GM19238 (cell line): ENCODE results near the gene UTY.
"Not testable (repeated sequence)": the region's sequence is repeated elsewhere in the genome, so short reads cannot be mapped to it uniquely, and the experiment has no call there.

Experiments used
- DNase-seq: peaks from one replicate; pipeline ENCODE4 v3.0.0; 2011; ENCODE audit warnings: low spot score; ENCODE audit not compliant: insufficient read length

UTY gene

DNA sequence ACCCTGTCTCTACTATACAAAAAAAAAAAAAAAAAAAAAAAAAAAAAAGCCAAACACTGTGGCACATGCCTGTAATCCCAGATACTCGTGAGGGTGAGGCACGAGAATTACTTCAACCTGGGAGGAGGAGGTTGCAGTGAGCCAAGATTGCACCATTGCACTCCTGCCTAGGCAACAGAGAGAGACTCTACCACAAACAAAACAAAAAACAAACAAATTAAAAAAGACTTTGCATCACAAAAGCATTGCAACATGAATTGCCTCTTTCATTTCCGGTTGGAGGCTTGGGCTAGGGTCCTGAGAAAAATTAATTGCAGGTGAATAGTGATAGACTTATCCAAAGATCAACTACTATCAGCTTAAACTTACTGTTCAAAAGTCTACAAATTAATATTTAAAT, 180.4 kb downstream of the UTY start:
- no peak for DNase-seq

GRCh38 chrY:13296176-13296890, 183.5 kb downstream of the UTY start:
- DNase-seq = no peak

DNA sequence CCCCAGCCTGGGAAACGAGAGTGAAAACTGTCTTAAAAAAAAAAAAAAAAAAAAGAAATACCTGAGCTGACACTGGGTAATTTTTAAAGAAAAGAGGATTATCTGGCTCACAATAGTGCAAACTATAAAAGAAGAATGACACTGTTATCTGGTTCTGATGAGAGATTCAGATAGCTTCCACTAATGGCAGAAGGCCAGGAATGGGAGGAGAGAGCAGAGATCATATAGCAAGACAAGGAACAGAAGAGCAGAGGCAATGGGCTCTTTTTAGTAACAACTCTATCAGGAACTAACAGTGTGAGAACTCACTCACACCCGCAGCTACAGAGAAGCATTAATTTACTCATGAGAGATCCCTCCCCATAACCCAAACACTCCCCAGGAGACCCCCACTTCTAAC, 184.8 kb downstream of the UTY start:
- no peak for DNase-seq

GRCh38 chrY:13291199-13291598, 188.6 kb downstream of the UTY start:
- DNase-seq = no peak

GRCh38 chrY:13282151-13283054, 197.4 kb downstream of the UTY start:
- not testable (repeated sequence) for DNase-seq

- DNase-seq = no peak
Measured at GRCh38 chrY:13279561-13279960, 200.3 kb downstream of the UTY start.

DNA sequence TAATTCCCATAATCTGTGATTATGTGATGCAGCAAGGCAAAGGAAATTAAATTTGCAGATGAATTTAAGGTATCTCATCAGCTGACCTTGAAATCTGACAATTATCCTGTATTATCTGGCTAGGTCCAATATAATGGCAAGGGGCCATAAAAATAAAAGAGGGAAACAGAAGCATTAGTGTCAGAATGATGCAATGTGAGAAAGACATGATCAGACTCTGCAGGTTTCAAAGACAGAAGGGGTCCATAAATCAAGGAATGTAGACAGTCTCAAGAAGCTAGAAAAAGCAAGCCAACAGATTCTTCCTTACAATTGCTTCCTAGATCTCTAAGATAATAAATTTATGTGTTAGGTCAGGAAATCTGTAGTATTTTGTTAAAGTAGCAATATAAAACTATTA, 208.1 kb downstream of the UTY start:
- DNase-seq = no peak

DNA sequence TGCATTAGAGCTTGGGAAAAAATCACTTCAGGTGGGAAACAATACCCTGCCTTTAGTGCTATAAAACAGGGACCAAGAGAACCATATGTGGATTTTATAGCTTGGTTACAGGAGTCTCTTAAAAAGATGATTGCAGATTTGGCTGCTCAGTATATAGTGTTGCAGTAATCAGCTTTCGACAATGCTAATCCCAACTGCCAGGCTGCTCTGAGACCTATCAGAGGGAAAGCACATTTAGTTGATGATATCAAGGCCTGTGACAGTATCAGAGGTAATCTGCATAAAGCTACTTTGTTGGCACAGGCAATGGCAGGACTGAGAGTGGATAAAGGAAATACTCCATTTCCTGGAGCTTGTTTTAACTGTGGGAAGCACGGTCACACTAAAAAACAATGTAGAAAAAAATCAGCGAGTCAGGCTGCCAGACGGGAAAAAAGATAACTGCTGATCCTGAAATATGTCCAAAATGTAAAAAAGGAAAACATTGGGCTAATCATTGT, 225.8 kb downstream of the UTY start:
- not testable (repeated sequence) for DNase-seq

DNA sequence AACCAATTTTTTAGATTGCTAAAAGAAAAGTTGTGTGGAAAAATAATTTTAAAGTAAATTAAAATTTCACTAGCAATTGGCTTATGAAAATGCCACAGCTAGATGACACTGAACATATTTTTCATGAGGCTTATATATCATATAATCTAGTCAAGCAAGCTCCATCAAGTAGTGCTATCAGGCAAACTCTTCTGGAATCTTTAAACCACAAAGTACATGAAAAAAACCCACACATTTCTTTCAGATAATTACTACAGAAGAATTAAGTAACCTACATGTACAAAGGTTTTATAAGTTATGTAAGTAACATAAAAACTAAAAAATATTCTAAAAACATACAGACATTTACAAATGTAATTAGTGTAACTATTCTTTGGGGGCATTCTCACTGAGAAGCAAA, 229.4 kb downstream of the UTY start:
- no peak for DNase-seq

- DNase-seq = no peak
Measured at GRCh38 chrY:13243716-13244115, 236.1 kb downstream of the UTY start.

GRCh38 chrY:13233901-13234300, 245.9 kb downstream of the UTY start:
- no peak for DNase-seq

DNA sequence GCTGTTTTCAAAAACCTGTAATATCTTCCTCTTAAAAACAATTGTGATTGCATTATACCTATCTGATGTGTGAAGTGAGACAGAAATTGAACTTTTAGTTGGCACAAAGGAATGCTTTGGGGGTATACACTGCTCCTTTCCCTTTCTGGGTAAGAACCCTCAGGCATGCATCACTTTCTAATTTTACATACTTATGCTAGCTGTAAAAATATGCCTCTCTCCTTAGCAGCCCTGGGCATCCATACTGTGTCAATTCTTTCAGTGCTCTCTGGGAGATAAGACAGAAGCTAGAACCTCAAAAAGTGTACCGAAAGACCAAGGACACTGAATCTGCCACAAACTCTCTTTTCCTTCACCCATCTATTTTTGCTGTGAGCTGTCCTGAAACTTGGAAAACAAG, 246.7 kb downstream of the UTY start:
- DNase-seq = no peak

- DNase-seq = no peak
Measured at GRCh38 chrY:13227354-13227953, 252.4 kb downstream of the UTY start.

DNA sequence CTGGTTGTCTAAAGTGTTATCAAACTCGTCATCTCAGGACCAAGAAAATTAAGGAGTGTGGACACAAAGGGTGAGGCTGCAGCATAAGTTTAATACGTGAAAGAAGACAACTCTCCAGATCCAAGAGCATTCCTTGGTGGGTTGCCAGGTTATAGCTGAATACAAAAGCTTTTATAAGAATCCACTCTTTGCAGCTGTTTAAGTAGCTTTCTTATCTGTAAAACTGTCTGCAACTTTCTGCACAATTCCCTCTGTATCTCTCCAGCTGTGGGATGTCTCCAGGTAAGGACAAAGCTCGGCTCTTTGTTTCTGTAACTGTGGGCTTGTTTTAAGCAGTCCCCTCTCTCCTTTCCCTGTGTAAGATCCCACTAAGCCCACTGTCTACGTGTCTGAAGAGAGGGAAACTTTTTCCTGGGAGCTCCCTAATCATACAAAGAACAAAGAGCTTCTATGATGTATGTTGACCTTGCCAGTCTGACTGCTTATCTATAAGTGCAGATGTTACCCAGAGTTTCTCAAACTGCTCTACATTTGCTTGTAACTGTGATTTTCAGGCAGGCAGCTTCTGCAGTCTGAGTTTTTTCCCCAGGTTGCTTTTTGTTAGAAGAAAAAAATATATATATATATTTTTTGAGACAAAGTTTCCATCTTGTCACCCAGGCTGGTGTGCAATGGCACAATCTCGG, 268.7 kb downstream of the UTY start:
- DNase-seq = no peak

DNA sequence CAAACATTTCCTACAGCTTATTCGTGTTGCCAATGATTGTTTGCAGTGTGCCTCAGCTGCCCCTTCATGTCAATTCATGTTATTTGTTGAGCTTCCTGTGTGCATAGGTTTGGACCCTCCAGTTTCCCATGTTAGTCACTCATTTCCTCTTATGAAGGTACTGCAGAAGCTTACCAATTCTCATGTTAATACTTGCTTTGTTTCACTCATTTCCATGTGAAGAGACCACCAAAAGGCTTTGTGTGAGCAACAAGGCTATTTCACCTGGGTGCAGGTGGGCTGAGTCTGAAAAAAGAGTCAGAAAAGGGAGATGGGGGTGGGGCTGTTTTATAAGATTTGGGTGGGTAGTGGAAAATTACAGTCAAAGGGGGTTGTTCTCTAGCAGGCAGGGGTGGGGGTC, 274.6 kb downstream of the UTY start:
- no peak for DNase-seq
